Endodermal cell (in vitro differentiated cells): ENCODE results near the gene DNAAF8. TPM values are rescaled to one million over a fixed set of nuclear protein-coding genes. Genes with fewer than 3 reads are reported as not detected.

ENCODE experiments used
- DNase-seq: peaks from one replicate; pipeline ENCODE4 v3.0.0-alpha.2; 2017
- H3K27ac ChIP-seq: 2 replicates; pipeline ENCODE4 v1.5.1; 2013; ENCODE audit warnings: mild to moderate bottlenecking, low read depth, low read length, moderate library complexity
- H3K27me3 ChIP-seq: 2 replicates; pipeline ENCODE4 v1.6.1; 2013; ENCODE audit warnings: mild to moderate bottlenecking, low read length, moderate library complexity; ENCODE audit not compliant: insufficient read depth, control insufficient read depth, poor library complexity, severe bottlenecking
- H3K36me3 ChIP-seq: 2 replicates; pipeline ENCODE4 v1.7.0; 2013; ENCODE audit warnings: mild to moderate bottlenecking, low read length, moderate library complexity; ENCODE audit not compliant: control insufficient read depth, insufficient read depth
- H3K4me1 ChIP-seq: one replicate; pipeline ENCODE4 v1.7.0; 2013; ENCODE audit warnings: low read length; ENCODE audit not compliant: control insufficient read depth, insufficient read depth
- H3K4me3 ChIP-seq: 2 replicates; pipeline ENCODE4 v1.5.1; 2013; ENCODE audit warnings: mild to moderate bottlenecking, low read length, moderate library complexity
- H3K9ac ChIP-seq: 2 replicates; pipeline ENCODE4 v1.6.1; 2013; ENCODE audit warnings: mild to moderate bottlenecking, low read length, moderate library complexity; ENCODE audit not compliant: poor library complexity, severe bottlenecking; ENCODE audit errors: extremely low read depth
- H3K9me3 ChIP-seq: 2 replicates; pipeline ENCODE4 v1.6.1; 2013; ENCODE audit warnings: mild to moderate bottlenecking, low read length, moderate library complexity; ENCODE audit not compliant: control insufficient read depth
- H3K27ac Mint-ChIP-seq: 2 replicates; pipeline ENCODE4 v1.8.0; 2020; ENCODE audit warnings: mixed read lengths
- H3K27me3 Mint-ChIP-seq: 2 replicates; pipeline ENCODE4 v1.8.0; 2021; ENCODE audit warnings: mild to moderate bottlenecking, mixed read lengths; ENCODE audit not compliant: insufficient read depth
- H3K36me3 Mint-ChIP-seq: 2 replicates; pipeline ENCODE4 v1.8.0; 2020; ENCODE audit warnings: low read depth, mixed read lengths
- H3K4me1 Mint-ChIP-seq: 2 replicates; pipeline ENCODE4 v1.8.0; 2020; ENCODE audit warnings: mixed read lengths
- H3K4me3 Mint-ChIP-seq: 2 replicates; pipeline ENCODE4 v1.8.0; 2020; ENCODE audit warnings: mild to moderate bottlenecking, moderate library complexity, mixed read lengths
- H3K9me3 Mint-ChIP-seq: 2 replicates; pipeline ENCODE4 v1.8.0; 2020; ENCODE audit warnings: mild to moderate bottlenecking, mixed read lengths
- CTCF ChIP-seq: fragments of 200-600 bp; sonication (generic); conservative IDR thresholded peaks from 2 replicates; pipeline ENCODE4 v1.5.0; 2021; ENCODE audit warnings: antibody characterized with exemption, mild to moderate bottlenecking
- WGBS, 2 experiments: methylation state at CpG; one replicate each; pipeline versions ENCODE4 v1.1.5 to v1.1.7; 2013; ENCODE audit warnings: missing lambda C conversion rate in 2 of 2, mixed read lengths in 1 of 2; ENCODE audit not compliant: insufficient coverage in 1 of 2, insufficient read length in 1 of 2; 5-methylcytosine and 5-hydroxymethylcytosine counted together
- total RNA-seq, 2 donors: library from RNA; stranded (reverse); fragmentation: NEBNext Ultra II Directional in 1 of 2; extraction: Animal tissue kit (Norgen Biotek cat#: 25700) in 1 of 2; gene quantifications; 2 replicates in 1 of 2; 3 replicates in 1 of 2; pipeline ENCODE4 v1.2.1, GENCODE V29; 2021

Gene DNAAF8
- total RNA-seq, 2 donors from 2014 or later, result 0.35 to 0.64 TPM

GRCh38 chr16:4790871-4791270 is 56.5 kb downstream of the DNAAF8 start:
- no peak for TF ChIP-seq CTCF
- H3K9me3 Mint-ChIP-seq, result no peaks in the 10 kb centered on the region
- 93 to 94% methylated on average over 9 to 10 of the region's 10 CpGs for WGBS, 2 experiments
- Histone ChIP-seq H3K27ac (no peak overlapping the region), H3K9me3 (no peaks in the 10 kb centered on the region), H3K4me1 (peaks cover 10% of the 10 kb centered on the region), H3K4me3 (no peak overlapping the region), H3K27me3 (no peaks in the 10 kb centered on the region), H3K36me3 (no peaks in the 10 kb centered on the region), H3K9ac (no peak overlapping the region)
- no peaks in the 10 kb centered on the region for H3K36me3 Mint-ChIP-seq
- no peaks in the 10 kb centered on the region for H3K27me3 Mint-ChIP-seq
- H3K4me1 Mint-ChIP-seq, result peaks cover 13% of the 10 kb centered on the region
- no peak overlapping the region for H3K4me3 Mint-ChIP-seq
- H3K27ac Mint-ChIP-seq, result no peak overlapping the region
- DNase-seq, result no peak

GRCh38 chr16:4792951-4793513 is 58.7 kb downstream of the DNAAF8 start:
- no peaks in the 10 kb centered on the region for H3K9me3 ChIP-seq
- DNase-seq, result no peak
- TF ChIP-seq CTCF, result no peak
- Mint-ChIP-seq H3K36me3 (peaks cover 5% of the 10 kb centered on the region), H3K4me3 (no peak overlapping the region), H3K4me1 (peaks cover 9% of the 10 kb centered on the region), H3K9me3 (no peaks in the 10 kb centered on the region), H3K27ac (no peak overlapping the region), H3K27me3 (no peaks in the 10 kb centered on the region)
- H3K4me3 ChIP-seq, result no peak overlapping the region
- H3K4me1 ChIP-seq, result peaks cover 1% of the 10 kb centered on the region
- no peak overlapping the region for H3K27ac ChIP-seq
- H3K27me3 ChIP-seq, result no peaks in the 10 kb centered on the region
- no peaks in the 10 kb centered on the region for H3K36me3 ChIP-seq
- 86 to 90% methylated on average over 5 to 13 of the region's 13 CpGs for WGBS, 2 experiments
- no peak overlapping the region for H3K9ac ChIP-seq

GRCh38 chr16:4795181-4795827 is 61.0 kb downstream of the DNAAF8 start, which contains the start of gene SMIM22:
TSS of gene SMIM22 (plus strand) at chr16:4795369. CDS start at chr16:4795735, 366 bp downstream.
- H3K9me3 ChIP-seq, result no peaks in the 10 kb centered on the region
- no peak within 1 kb of the TSS for H3K9ac ChIP-seq
- peaks cover 13% of the 10 kb centered on the region for H3K36me3 Mint-ChIP-seq
- no peaks in the 10 kb centered on the region for H3K27me3 Mint-ChIP-seq
- H3K4me1 ChIP-seq, result no peaks in the 10 kb centered on the region
- H3K27me3 ChIP-seq, result no peaks in the 10 kb centered on the region
- H3K4me3 ChIP-seq, result no peak within 1 kb of the TSS
- WGBS, 2 experiments, result 88 to 99% methylated on average over 8 to 14 of the region's 14 CpGs
- H3K9me3 Mint-ChIP-seq, result no peaks in the 10 kb centered on the region
- TF ChIP-seq CTCF, result no peak
- no peak for DNase-seq
- H3K27ac Mint-ChIP-seq, result no peak within 1 kb of the TSS
- H3K27ac ChIP-seq, result no peak within 1 kb of the TSS
- no peak within 1 kb of the TSS for H3K4me3 Mint-ChIP-seq
- no peaks in the 10 kb centered on the region for H3K4me1 Mint-ChIP-seq
- H3K36me3 ChIP-seq, result no peaks in the 10 kb centered on the region
